Neural progenitor cell (in vitro differentiated cells): Measurements from ENCODE around the gene LIN9. TPM values are rescaled to one million over a fixed set of nuclear protein-coding genes. Genes with fewer than 3 reads are reported as not detected.

Experiments used
- DNase-seq: peaks from one replicate; pipeline ENCODE4 v3.0.0-alpha.2; 2016; ENCODE audit warnings: low spot score
- H2AFZ ChIP-seq: fragments of 200-600 bp; sonication (generic); replicated peaks from 2 replicates; pipeline ENCODE4 v1.6.1; 2016; ENCODE audit warnings: antibody characterized with exemption
- H3F3A ChIP-seq: fragments of 200-600 bp; sonication (generic); 2 replicates; pipeline ENCODE4 v1.6.1; 2016; ENCODE audit warnings: antibody characterized with exemption, low read depth
- H3K27ac ChIP-seq: fragments of 200-600 bp; sonication (generic); 2 replicates; pipeline ENCODE4 v1.5.1; 2016; ENCODE audit warnings: mild to moderate bottlenecking
- H3K27me3 ChIP-seq: fragments of 200-600 bp; sonication (generic); 2 replicates; pipeline ENCODE4 v1.6.1; 2016; ENCODE audit warnings: mild to moderate bottlenecking, moderate library complexity
- H3K36me3 ChIP-seq: fragments of 200-600 bp; sonication (generic); 2 replicates; pipeline ENCODE4 v1.5.1; 2016
- H3K4me1 ChIP-seq: fragments of 200-600 bp; sonication (generic); 2 replicates; pipeline ENCODE4 v1.6.1; 2016; ENCODE audit warnings: mixed run types
- H3K4me2 ChIP-seq: fragments of 200-600 bp; sonication (generic); 2 replicates; pipeline ENCODE4 v1.6.1; 2016
- H3K4me3 ChIP-seq: fragments of 200-600 bp; sonication (generic); 2 replicates; pipeline ENCODE4 v1.5.1; 2016
- H3K79me2 ChIP-seq: fragments of 200-600 bp; sonication (generic); 2 replicates; pipeline ENCODE4 v1.6.1; 2016; ENCODE audit warnings: low read depth
- H3K9ac ChIP-seq: fragments of 200-600 bp; sonication (generic); 2 replicates; pipeline ENCODE4 v1.6.1; 2016
- H3K9me3 ChIP-seq: fragments of 200-600 bp; sonication (generic); 2 replicates; pipeline ENCODE4 v1.5.1; 2016; ENCODE audit warnings: low read depth
- H4K20me1 ChIP-seq: fragments of 200-600 bp; sonication (generic); 2 replicates; pipeline ENCODE4 v1.6.1; 2016; ENCODE audit warnings: low read depth
- H3K27ac Mint-ChIP-seq: 3 replicates; pipeline ENCODE4 v1.8.0; 2021; ENCODE audit warnings: mixed read lengths
- H3K27me3 Mint-ChIP-seq: 2 replicates; pipeline ENCODE4 v1.8.0; 2022; ENCODE audit warnings: low read depth, mild to moderate bottlenecking, inconsistent platforms, moderate library complexity, mixed read lengths; ENCODE audit not compliant: insufficient read depth
- H3K36me3 Mint-ChIP-seq: 3 replicates; pipeline ENCODE4 v1.8.0; 2021; ENCODE audit warnings: mixed read lengths
- H3K4me1 Mint-ChIP-seq: 3 replicates; pipeline ENCODE4 v1.8.0; 2021; ENCODE audit warnings: mixed read lengths
- H3K4me3 Mint-ChIP-seq: 3 replicates; pipeline ENCODE4 v1.8.0; 2021; ENCODE audit warnings: mild to moderate bottlenecking, moderate library complexity, mixed read lengths
- H3K9me3 Mint-ChIP-seq: 3 replicates; pipeline ENCODE4 v1.8.0; 2020; ENCODE audit warnings: mixed read lengths
- CTCF ChIP-seq: fragments of 200-600 bp; sonication (generic); IDR thresholded peaks from 2 replicates; pipeline ENCODE4 v1.5.1; 2017; ENCODE audit warnings: antibody characterized with exemption, mild to moderate bottlenecking
- EZH2 ChIP-seq: fragments of 200-600 bp; sonication (generic); IDR thresholded peaks from 2 replicates; pipeline ENCODE4 v1.6.1; 2017; ENCODE audit warnings: antibody characterized with exemption, mild to moderate bottlenecking, moderate library complexity
- EZH2phosphoT487 ChIP-seq: fragments of 200-600 bp; sonication (generic); IDR thresholded peaks from 2 replicates; pipeline ENCODE4 v1.6.1; 2017; ENCODE audit warnings: antibody characterized with exemption
- total RNA-seq: library from RNA; depleted of rRNA; stranded (reverse); fragments of >200 nt; gene quantifications from 2 replicates; pipeline ENCODE4 v1.2.3, GENCODE V29; 2015; ENCODE audit warnings: low replicate concordance

Gene LIN9
- total RNA-seq, 1 donor from 2014 or later: 34.4 TPM

DNA sequence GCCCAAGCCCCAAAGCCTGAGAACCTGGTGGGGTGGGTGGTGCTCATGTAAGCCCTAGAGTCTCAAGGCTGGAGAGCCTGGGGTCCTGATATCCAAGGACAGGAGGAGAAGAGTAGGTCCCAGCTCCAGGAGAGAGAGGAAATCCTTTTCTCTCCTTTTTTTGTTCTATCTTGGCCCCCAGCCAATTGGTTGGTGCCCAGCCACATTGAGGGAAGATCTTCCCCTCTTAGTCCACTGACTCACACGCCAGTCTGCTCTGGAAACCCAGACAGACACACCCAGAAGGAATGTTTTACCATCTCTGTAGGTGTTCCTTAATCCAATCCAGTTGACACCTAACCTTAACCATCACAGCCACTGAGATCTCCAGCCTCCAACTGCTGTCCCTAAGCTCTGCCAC, 16.2 kb upstream of the LIN9 start:
- no peak overlapping the region for H3K27ac Mint-ChIP-seq

GRCh38 chr1:226324479-226324878, 15.5 kb upstream of the LIN9 start:
- Histone ChIP-seq H2AFZ (no peak overlapping the region), H3K4me1 (no peaks in the 10 kb centered on the region), H3F3A (no peaks in the 10 kb centered on the region), H3K9me3 (no peaks in the 10 kb centered on the region), H3K4me2 (no peak overlapping the region), H3K36me3 (no peaks in the 10 kb centered on the region), H3K4me3 (no peak overlapping the region), H3K27me3 (no peaks in the 10 kb centered on the region), H3K79me2 (no peaks in the 10 kb centered on the region), H4K20me1 (no peaks in the 10 kb centered on the region), H3K27ac (no peak overlapping the region), H3K9ac (no peak overlapping the region)
- H3K27ac Mint-ChIP-seq: no peak overlapping the region
- H3K9me3 Mint-ChIP-seq: no peaks in the 10 kb centered on the region
- no peak for TF ChIP-seq EZH2phosphoT487
- TF ChIP-seq CTCF: no peak
- no peak for TF ChIP-seq EZH2
- peaks cover 6% of the 10 kb centered on the region for H3K27me3 Mint-ChIP-seq
- no peaks in the 10 kb centered on the region for H3K36me3 Mint-ChIP-seq
- H3K4me3 Mint-ChIP-seq: no peak overlapping the region
- DNase-seq: no peak
- H3K4me1 Mint-ChIP-seq: peaks cover 4% of the 10 kb centered on the region

More for the DNA sequence above, 16.2 kb upstream of the LIN9 start:
- DNase-seq: no peak
- Histone ChIP-seq H3K9ac (no peak overlapping the region), H2AFZ (no peak overlapping the region), H3K36me3 (no peaks in the 10 kb centered on the region), H4K20me1 (no peaks in the 10 kb centered on the region), H3K4me2 (no peak overlapping the region), H3K4me3 (no peak overlapping the region), H3K4me1 (no peaks in the 10 kb centered on the region), H3F3A (no peaks in the 10 kb centered on the region), H3K27me3 (no peaks in the 10 kb centered on the region), H3K9me3 (no peaks in the 10 kb centered on the region), H3K79me2 (no peaks in the 10 kb centered on the region), H3K27ac (no peak overlapping the region)
- Mint-ChIP-seq H3K27me3 (peaks cover 6% of the 10 kb centered on the region), H3K9me3 (no peaks in the 10 kb centered on the region), H3K4me1 (peaks cover 4% of the 10 kb centered on the region), H3K4me3 (no peak overlapping the region), H3K36me3 (no peaks in the 10 kb centered on the region)
- no peak for TF ChIP-seq CTCF
- TF ChIP-seq EZH2: no peak
- TF ChIP-seq EZH2phosphoT487: no peak

DNA sequence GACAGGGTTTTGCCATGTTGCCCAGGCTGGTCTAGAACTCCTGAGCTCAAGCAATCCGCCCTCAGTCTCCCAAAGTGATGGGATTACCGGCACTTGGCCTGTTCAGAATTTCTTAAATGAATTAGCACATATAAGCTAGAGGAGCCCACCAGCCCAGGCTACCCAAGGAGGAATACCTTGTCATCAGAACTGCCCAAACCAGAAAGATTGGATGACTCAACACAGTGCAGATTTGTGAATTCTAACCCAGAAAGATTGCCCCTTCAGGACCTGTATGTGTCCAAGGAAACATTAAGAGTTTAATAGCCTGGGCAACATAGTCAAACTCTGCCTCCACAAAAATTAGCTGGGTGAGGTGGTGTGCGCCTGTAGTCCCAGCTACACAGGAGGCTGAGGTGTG, 14.0 kb upstream of the LIN9 start:
- Histone ChIP-seq H3K36me3 (no peaks in the 10 kb centered on the region), H3K4me1 (no peaks in the 10 kb centered on the region), H3K79me2 (no peaks in the 10 kb centered on the region), H3K27me3 (no peaks in the 10 kb centered on the region), H2AFZ (no peak overlapping the region), H4K20me1 (no peaks in the 10 kb centered on the region), H3F3A (no peaks in the 10 kb centered on the region), H3K27ac (no peak overlapping the region), H3K9me3 (no peaks in the 10 kb centered on the region), H3K4me2 (no peak overlapping the region), H3K9ac (no peak overlapping the region), H3K4me3 (no peak overlapping the region)
- Mint-ChIP-seq H3K9me3 (no peaks in the 10 kb centered on the region), H3K27ac (no peak overlapping the region), H3K4me3 (no peak overlapping the region), H3K27me3 (peaks cover 8% of the 10 kb centered on the region), H3K4me1 (peaks cover 4% of the 10 kb centered on the region), H3K36me3 (no peaks in the 10 kb centered on the region)
- TF ChIP-seq EZH2phosphoT487 (no peak), CTCF (no peak), EZH2 (no peak)
- no peak for DNase-seq
